Activated CD4-positive, alpha-beta T cell treated with anti-CD3 and anti-CD28 coated beads for 48 hours (primary cell): Measurements from ENCODE around the gene GPR55.

ENCODE experiments used
- DNase-seq: peaks from one replicate; pipeline ENCODE4 v3.0.0-alpha.2; 2020

GPR55 gene

DNA sequence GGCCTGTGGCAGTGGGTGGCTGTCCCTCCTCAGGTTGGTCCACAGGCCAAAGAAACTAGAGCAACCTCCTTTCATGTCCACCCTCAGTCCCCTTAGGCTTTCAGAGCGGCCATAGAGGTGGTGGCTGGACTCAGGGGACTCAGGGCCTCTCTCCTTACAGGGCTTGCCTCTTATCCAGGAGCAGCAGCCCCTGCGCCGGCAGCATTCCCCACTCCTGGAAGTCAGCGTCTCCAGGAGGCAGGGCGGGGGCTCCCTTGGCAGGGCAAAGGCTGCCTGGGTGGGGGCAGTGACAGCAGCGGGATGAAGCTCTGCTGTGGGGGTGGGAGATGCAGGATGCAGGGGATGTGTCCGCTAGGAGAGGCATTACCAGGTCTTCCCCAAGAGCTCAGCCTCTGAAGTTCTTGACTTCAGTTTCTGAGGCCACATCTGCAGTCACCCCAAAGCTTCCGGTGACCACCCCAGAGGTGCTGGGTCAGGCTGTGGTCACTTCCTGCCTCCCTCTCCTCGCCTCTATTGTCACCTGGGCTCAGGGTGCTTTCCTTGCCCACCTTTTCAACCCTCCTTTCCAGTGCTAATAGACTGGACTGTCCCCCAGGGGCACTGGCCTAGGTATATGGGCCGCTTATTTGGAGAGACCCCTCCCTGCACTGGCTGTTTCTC is 8.6 kb upstream of the GPR55 start:
- DNase-seq: no peak

DNA sequence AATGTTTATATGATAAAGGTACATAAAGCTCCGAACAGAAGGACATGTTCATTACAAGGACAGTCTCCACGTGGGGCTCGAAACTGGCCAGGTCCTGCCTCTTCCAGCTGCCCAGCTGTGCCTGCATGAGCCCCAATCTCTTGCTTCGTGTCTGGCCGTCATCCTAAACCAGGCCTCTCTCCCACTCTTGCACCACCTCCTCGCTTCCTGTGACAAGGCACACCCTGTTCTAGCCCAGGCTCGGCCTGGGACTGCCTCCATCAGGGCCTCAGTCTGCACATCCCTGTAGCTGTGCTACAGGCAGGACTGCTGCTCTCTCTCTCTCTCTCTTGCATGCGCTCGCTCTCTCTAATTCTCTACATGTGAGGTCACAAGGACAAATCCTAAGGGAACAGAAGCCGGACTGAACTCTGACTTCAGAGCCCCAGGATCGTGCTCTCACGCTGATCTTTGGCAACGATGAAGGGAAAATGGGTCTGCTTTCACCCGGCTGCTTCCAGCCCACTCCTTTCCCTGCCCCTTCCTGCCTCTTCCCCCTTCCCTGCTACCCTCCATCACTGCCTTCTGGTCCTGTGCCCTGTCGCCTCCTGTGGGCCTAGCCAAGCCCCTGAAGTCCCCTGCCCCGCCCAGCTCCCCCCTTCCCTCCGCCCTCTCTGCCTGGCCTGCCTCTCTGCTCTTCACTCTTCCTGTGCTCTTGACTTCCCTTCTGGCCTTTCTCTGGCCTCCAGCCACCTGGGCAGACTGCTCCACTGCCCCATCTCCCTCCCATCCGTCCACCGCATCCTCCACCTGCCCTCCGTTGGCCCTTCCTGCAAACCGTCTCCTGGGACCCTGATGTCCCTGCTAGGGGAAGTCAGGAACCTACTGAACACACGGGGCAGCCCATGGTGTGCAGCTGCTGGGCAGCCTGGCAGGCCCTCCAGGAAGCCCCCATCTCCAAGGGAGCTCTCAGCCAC is 7.8 kb upstream of the GPR55 start:
- DNase-seq: no peak

GRCh38 chr2:230931556-230932231 is 6.7 kb upstream of the GPR55 start:
- no peak for DNase-seq

GRCh38 chr2:230930928-230931555 is 6.0 kb upstream of the GPR55 start:
- DNase-seq: no peak

DNA sequence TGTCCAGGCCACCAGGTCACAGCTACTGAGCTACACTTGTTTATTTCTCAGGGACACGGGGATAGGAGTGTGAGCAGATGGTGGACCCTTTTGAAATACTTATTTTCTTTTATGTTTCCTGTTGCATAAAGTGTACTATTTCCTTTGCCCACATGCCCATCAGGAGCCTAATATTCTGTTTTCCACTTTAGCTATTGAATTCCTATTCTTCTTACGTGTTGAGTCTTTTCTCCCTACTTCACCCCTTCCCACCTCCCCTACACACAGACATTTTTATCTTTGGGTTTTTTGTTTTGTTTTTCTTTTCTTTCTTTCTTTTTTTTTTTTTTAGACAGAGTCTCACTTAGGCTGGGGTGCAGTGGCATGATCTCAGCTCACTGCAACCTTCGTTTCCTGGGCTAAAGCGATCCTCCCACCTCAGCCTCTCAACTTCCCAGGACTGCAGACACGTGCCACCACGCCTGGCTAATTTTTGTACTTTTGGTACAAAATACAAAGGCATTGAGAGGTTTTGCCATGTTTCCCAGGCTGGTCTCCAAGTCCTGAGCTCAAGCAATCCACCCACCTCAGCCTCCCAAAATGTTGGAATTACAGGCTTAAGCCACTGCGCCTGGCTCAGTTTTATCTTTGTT is 5.2 kb upstream of the GPR55 start:
- no peak for DNase-seq

DNA sequence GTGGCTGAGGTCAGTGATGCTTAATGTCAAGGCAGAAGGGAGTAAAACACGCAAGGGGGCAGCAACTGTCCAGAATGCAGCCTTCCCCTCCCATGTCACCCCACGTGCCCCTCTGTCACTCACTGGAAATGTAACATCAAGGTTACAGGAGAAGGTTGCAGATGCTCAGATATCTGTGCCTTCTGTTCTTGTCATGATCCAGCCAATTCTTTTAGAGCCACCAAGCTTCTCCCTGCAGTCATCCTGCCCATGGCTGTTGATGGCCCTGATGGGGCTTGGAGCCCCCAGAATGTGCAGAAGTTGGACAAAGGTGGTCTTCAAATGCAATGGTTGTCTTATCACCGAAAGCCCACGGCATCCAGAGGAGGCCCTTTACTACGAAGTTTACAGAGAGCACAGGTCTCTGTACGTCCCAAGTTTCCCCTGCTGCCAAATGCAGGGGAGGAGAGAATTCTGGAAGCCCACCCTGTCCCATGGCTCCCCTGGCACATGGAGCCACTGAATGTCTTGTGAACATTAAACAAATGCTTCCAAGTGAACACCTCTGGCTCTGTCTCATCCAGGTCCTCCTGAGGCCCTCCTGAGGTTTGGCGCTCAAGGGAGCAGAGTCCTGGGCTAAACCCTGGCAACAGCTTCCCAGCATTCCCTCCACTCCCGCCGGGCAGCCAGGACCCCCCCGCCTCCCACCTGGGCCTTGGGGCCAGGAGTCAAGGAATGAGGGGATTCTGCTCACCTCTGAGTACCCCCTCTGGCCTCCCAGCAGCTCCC is 4.5 kb upstream of the GPR55 start:
- no peak for DNase-seq

GRCh38 chr2:230928701-230929380 is 3.8 kb upstream of the GPR55 start:
- DNase-seq: no peak

DNA sequence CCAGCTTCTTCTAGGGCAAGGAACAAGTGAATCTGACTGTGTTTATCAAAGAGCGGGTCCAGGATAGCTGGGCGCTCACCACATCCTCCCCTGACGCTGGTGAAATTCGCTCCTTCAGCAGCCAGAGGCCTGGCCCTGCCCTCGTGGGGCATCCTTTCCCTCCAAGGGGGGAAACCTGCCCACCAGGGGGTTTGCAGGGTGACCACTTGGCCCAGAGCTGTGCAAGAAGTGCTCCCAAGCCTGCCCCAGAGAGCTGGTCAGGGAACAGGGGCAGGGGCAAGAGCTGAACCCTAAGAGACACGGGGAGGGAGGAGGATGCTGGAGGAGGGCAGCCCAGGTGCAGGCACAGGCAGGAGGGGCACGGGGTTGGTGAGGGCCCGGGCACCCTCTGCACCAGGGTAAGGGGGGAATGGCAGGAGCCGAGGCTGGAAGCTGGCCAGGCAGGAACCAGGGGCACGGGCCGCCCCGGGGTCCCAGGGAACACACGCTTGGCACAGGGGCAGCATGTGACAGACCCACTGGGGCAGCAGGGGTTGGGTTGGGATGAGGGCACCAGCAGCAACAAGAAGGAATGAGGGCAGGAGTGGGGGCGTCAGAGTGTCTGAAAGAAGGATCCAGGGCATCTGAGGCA is 2.8 kb upstream of the GPR55 start:
- no peak for DNase-seq

- DNase-seq: peak; percentile 71
These were observed 1.1 kb upstream of the GPR55 start for GRCh38 chr2:230925879-230926765.

- DNase-seq: peak; percentile 43
These were observed 419 bp upstream of the GPR55 start for GRCh38 chr2:230925443-230925878.

DNA sequence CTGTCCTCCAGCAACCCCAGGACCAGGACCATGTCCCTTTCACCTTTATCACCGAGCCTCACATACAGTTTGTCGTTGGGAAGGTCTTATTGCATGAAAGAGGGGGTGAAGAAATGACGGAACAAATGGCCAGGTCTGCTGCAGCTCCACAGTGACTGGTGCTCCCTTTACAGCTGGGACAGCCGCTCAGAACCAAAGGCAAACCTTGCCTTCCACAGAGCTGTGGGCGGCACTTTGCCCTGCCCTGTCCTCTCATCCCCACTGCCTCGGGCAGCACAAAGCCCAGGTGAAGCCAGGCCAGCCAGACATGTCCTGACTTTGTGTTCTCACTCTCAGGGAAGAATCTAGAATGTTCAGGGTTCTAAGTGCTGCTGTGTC is 961 bp downstream of the GPR55 start:
- no peak for DNase-seq

- no peak for DNase-seq
These were observed 1.9 kb downstream of the GPR55 start for GRCh38 chr2:230922951-230923717.

DNA sequence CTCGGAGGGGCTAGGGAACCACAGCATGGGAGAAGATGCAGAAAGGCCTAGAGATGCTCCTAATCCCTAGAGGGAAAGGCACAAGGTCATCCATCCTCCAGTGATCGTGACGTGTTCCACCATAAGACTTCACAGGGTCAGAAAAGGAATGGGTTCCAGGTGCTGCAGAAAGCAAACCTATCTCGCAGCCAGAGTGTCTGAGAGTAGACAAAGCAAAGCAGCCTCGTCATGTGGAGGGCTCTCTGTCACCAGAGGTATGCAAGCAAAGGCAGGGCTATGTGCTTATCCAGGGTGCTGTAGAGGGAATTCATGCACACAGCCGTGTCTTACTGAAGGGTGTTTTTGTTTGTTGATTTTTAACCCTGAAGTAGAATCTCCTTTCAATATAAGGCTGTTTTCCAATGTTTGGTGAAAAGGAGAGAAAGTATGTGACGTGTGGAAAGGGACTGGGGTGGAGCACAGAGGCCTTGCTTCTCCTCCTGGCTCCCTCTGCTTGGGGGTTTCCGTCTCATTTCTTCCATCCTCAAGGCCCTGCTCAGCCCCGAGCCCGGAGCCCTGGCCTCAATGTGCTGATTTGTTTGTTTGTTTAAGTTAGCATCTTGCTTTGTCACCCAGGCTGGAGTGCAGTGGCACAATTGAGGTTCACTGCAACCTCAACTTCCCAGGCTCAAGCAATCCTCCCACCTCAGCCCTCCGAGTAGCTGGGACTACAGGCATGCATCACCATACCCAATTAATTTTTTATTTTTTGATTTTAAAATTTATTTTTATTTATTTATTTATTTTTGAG is 3.0 kb downstream of the GPR55 start:
- DNase-seq: no peak

DNA sequence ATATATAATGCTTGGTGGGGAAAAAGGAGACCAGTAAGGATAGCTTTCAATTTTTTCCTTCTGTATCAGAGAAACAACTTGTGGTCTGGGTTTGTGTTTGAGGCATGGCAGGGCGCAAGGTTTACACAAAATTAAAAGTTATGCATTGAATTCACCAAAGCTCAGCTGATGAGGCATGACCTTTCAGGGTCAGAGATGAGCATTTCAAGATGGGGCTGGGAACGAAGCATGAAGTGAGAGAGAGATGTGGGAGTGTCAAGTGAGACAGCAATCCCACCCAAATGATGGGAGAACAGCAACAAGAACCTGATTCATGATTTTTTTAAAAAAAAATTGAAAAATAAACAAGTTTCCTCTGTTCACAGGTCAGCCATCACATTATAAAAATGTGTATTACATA is 4.9 kb downstream of the GPR55 start:
- DNase-seq: peak; percentile 35

- no peak for DNase-seq
These were observed 5.4 kb downstream of the GPR55 start for GRCh38 chr2:230919681-230920080.

GRCh38 chr2:230919240-230919639 is 5.8 kb downstream of the GPR55 start:
- no peak for DNase-seq

- no peak for DNase-seq
These were observed 8.8 kb downstream of the GPR55 start for GRCh38 chr2:230916218-230916617.

DNA sequence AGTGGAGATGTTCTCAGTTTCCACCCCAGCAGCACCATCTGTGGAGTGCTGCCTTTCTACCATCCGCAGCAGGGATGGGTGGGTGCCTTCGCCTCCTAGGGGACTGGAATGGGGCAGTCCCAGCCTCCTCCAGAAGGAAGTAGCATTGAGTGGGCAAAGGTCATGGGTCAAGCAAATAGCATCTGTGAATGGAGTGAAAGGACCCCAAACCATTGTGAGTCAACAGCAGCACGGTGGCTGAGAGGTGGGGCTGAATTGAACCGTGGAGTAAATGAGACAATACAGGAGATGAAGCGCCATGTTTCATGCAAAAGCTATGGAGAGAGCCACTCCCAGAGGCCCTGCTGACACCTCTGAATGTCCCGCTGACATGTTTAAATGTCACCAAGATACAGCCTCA is 9.7 kb downstream of the GPR55 start:
- DNase-seq: no peak
